ENCODE measurements around the gene TRAPPC6A. TPM values are rescaled to one million over a fixed set of nuclear protein-coding genes. Genes with fewer than 3 reads are reported as not detected.

Gene TRAPPC6A
- total RNA-seq, 1 experiment from 2014 or later, result 26.9 TPM

DNA sequence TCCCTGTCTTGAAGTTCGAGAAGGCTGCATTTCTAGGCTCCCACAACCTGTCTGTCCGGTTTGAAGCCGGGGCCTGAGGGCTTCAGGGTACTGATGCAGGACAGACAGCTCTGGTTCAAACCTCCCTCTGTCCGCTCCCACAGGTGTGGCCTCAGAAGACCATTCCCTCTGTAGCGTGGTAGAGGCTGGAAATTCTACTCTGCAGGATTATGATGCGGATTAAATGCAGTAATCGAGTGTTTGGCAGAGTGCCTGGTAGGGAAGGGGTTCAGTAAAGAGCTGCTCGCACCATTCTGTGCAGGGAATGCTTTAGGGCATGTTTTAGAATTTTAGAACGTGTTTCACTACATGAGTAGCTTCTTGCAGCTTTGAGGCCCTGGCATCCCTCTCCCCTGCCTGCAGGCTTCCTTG is 54.6 kb downstream of the TRAPPC6A start:
- H3K4me3 ChIP-seq (replicated peaks in 1 of 2; ENCODE audit: low read depth in 1 of 2, low read length in 2 of 2), result no peak overlapping the region
- no peak overlapping the region for H2AFZ ChIP-seq (ENCODE audit: low read depth, low read length, poor library complexity, severe bottlenecking)
- H3K9ac ChIP-seq (ENCODE audit: low read length), result no peak overlapping the region
- ChIA-PET CTCF (no interaction called here), POLR2A (interaction anchor here (0.6 kb wide), 1 partner anchor 40 kb away, joined by 3 read pairs; no protein-coding TSS in a partner anchor), RAD21 (ENCODE audit: low non-redundant PET in 1 of 2, low total read pairs in 2 of 2, uncharacterized antibody in 2 of 2, unreplicated experiment in 2 of 2) (no interaction called here)
- H3K9me3 ChIP-seq (ENCODE audit: control insufficient read depth in 1 of 2, insufficient read depth in 1 of 2, low read depth in 1 of 2, low read length in 2 of 2), result no peaks in the 10 kb centered on the region
- no peak for TF ChIP-seq CEBPB (IDR thresholded peaks at IDR 0.05; ENCODE audit: low read depth)
- no peak for TF ChIP-seq SRF (IDR thresholded peaks at IDR 0.05; ENCODE audit: low read depth)
- TF ChIP-seq ELF1 (IDR thresholded peaks at IDR 0.05; ENCODE audit: borderline replicate concordance, low read depth), result no peak
- H3K9me2 ChIP-seq (ENCODE audit: insufficient read depth), result no peaks in the 10 kb centered on the region
- ATAC-seq (no peak), DNase-seq (ENCODE audit: low read depth, low spot score) (no peak)
- H4K20me1 ChIP-seq (ENCODE audit: insufficient read depth), result no peaks in the 10 kb centered on the region
- BruUV-seq (replicated peaks), result no TSS peak
- peaks cover 0 to 4% of the 10 kb centered on the region in 2 experiments; a peak in 3 of 4 replicates for H3K4me1 ChIP-seq (ENCODE audit: control insufficient read depth in 1 of 2, insufficient read depth in 2 of 2, low read length in 2 of 2)
- no peak overlapping the region for H3K27ac ChIP-seq (ENCODE audit: low read depth, low read length)
- intact Hi-C loops (cut with micrococcal nuclease), result no loop called here
- no peak overlapping the region for H3K4me2 ChIP-seq (ENCODE audit: low read length)
- peaks cover 66% of the 10 kb centered on the region for H3K79me2 ChIP-seq (ENCODE audit: insufficient read depth, low read length)
- no peaks in the 10 kb centered on the region for H3K36me3 ChIP-seq (ENCODE audit: control insufficient read depth in 1 of 2, insufficient read depth in 2 of 2, low read length in 2 of 2)
- H3K27me3 ChIP-seq (ENCODE audit: insufficient read depth, low read length), result no peaks in the 10 kb centered on the region

DNA sequence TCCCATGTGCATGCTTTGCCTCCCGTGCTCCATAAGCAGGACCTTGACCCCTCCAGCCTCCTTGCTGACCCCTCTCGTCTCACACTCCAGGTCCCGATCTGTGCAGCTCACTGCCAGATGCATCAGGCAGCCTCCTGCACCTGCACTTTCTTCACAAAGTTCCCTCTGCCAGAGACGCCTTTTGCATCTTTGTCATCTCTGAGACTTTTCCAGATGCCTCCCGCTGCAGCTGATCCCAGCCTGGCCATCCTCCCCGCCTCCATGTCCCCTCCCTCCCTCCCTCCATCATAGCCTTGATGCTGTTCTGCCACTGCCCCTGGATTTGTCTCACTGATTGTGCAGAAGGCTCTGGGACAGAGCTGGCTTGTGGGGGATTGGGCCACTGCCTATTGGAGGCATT is 55.2 kb downstream of the TRAPPC6A start:
- Histone ChIP-seq H3K9me3 (ENCODE audit: control insufficient read depth in 1 of 2, insufficient read depth in 1 of 2, low read depth in 1 of 2, low read length in 2 of 2) (no peaks in the 10 kb centered on the region), H3K79me2 (ENCODE audit: insufficient read depth, low read length) (peaks cover 72% of the 10 kb centered on the region), H3K27ac (ENCODE audit: low read depth, low read length) (no peak overlapping the region), H3K36me3 (ENCODE audit: control insufficient read depth in 1 of 2, insufficient read depth in 2 of 2, low read length in 2 of 2) (no peaks in the 10 kb centered on the region), H3K27me3 (ENCODE audit: insufficient read depth, low read length) (no peaks in the 10 kb centered on the region), H3K9me2 (ENCODE audit: insufficient read depth) (no peaks in the 10 kb centered on the region), H3K4me1 (ENCODE audit: control insufficient read depth in 1 of 2, insufficient read depth in 2 of 2, low read length in 2 of 2) (peaks cover 0 to 4% of the 10 kb centered on the region in 2 experiments; a peak in 3 of 4 replicates), H4K20me1 (ENCODE audit: insufficient read depth) (no peaks in the 10 kb centered on the region), H3K4me2 (ENCODE audit: low read length) (no peak overlapping the region), H2AFZ (ENCODE audit: low read depth, low read length, poor library complexity, severe bottlenecking) (no peak overlapping the region), H3K4me3 (replicated peaks in 1 of 2; ENCODE audit: low read depth in 1 of 2, low read length in 2 of 2) (no peak overlapping the region), H3K9ac (ENCODE audit: low read length) (no peak overlapping the region)
- intact Hi-C loops (cut with micrococcal nuclease), result no loop called here
- ChIA-PET RAD21 (ENCODE audit: low non-redundant PET in 1 of 2, low total read pairs in 2 of 2, uncharacterized antibody in 2 of 2, unreplicated experiment in 2 of 2) (no interaction called here), POLR2A (interaction anchor here (0.6 kb wide), 1 partner anchor 40 kb away, joined by 3 read pairs; no protein-coding TSS in a partner anchor), CTCF (no interaction called here)
- no peak for DNase-seq (ENCODE audit: low read depth, low spot score)
- TF ChIP-seq, protein P1, sequence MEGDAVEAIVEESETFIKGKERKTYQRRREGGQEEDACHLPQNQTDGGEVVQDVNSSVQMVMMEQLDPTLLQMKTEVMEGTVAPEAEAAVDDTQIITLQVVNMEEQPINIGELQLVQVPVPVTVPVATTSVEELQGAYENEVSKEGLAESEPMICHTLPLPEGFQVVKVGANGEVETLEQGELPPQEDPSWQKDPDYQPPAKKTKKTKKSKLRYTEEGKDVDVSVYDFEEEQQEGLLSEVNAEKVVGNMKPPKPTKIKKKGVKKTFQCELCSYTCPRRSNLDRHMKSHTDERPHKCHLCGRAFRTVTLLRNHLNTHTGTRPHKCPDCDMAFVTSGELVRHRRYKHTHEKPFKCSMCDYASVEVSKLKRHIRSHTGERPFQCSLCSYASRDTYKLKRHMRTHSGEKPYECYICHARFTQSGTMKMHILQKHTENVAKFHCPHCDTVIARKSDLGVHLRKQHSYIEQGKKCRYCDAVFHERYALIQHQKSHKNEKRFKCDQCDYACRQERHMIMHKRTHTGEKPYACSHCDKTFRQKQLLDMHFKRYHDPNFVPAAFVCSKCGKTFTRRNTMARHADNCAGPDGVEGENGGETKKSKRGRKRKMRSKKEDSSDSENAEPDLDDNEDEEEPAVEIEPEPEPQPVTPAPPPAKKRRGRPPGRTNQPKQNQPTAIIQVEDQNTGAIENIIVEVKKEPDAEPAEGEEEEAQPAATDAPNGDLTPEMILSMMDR (IDR thresholded peaks at IDR 0.05 in 2 of 3, conservative IDR thresholded peaks at IDR 0.05 in 1 of 3; ENCODE audit: borderline replicate concordance in 1 of 3, insufficient read depth in 1 of 3, low read depth in 2 of 3, low read length in 2 of 3), result no peak
- TF ChIP-seq CBX3 (IDR thresholded peaks at IDR 0.05; ENCODE audit: low read depth) (no peak), RAD21 (IDR thresholded peaks at IDR 0.05; ENCODE audit: low read depth) (no peak), JUND (IDR thresholded peaks at IDR 0.05) (no peak), POLR2AphosphoS5 (IDR thresholded peaks at IDR 0.05; ENCODE audit: low read depth, low read length) (no peak), FOSL1 (IDR thresholded peaks at IDR 0.05; ENCODE audit: low read depth) (no peak), YY1 (IDR thresholded peaks at IDR 0.05; ENCODE audit: extremely low read depth, insufficient replicate concordance, low read depth, low read length) (no peak), TCF7L2 (IDR thresholded peaks at IDR 0.05; ENCODE audit: borderline replicate concordance, extremely low read depth, insufficient read depth, insufficient read length) (no peak), EZH2phosphoT487 (IDR thresholded peaks at IDR 0.05; ENCODE audit: borderline replicate concordance) (no peak), EGR1 (IDR thresholded peaks at IDR 0.05; ENCODE audit: low read depth) (no peak)
- TF ChIP-seq, protein P2, sequence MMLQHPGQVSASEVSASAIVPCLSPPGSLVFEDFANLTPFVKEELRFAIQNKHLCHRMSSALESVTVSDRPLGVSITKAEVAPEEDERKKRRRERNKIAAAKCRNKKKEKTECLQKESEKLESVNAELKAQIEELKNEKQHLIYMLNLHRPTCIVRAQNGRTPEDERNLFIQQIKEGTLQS (IDR thresholded peaks at IDR 0.05), result no peak
- no TSS peak for BruUV-seq (replicated peaks)
- ATAC-seq, result no peak
